K562 (cell line): ENCODE measurements around the gene PCED1B. TPM values are rescaled to one million over a fixed set of nuclear protein-coding genes. Genes with fewer than 3 reads are reported as not detected.

Source experiments
- ADNP ChIP-seq: fragments of 200-800 bp; sonication (Bioruptor generic); IDR thresholded peaks from 2 replicates; pipeline ENCODE4 v1.6.1; 2016; ENCODE audit warnings: missing genetic modification characterization, missing compliant biosample characterization
- ARID2 ChIP-seq: fragments of 450-650 bp; IDR thresholded peaks from 2 replicates; pipeline ENCODE4 v1.6.1; 2017; ENCODE audit warnings: antibody characterized with exemption, mild to moderate bottlenecking
- ASH1L ChIP-seq: fragments of 450-650 bp; IDR thresholded peaks from 2 replicates; pipeline ENCODE4 v1.6.1; 2018; ENCODE audit warnings: borderline replicate concordance, mild to moderate bottlenecking, low read depth; ENCODE audit not compliant: partially characterized antibody
- HDAC1 ChIP-seq, 2 experiments: fragments of 450-650 bp; IDR thresholded peaks; 2 replicates each; pipeline ENCODE4 v1.6.1; 2016 to 2017; ENCODE audit warnings: inconsistent platforms in 1 of 2, mild to moderate bottlenecking in 1 of 2, moderate library complexity in 1 of 2
- KHSRP ChIP-seq: fragments of 450-650 bp; IDR thresholded peaks from 2 replicates; pipeline ENCODE4 v1.6.1; 2017
- MITF ChIP-seq: IDR thresholded peaks from 2 replicates; pipeline ENCODE4 v1.6.1; 2014; ENCODE audit warnings: antibody characterized with exemption
- MTF1 ChIP-seq: fragments of 250-450 bp; sonication (Bioruptor Pico); IDR thresholded peaks from 2 replicates; pipeline ENCODE4 v1.9.0; 2021; ENCODE audit warnings: moderate library complexity, mild to moderate bottlenecking, inconsistent platforms, borderline replicate concordance
- NONO ChIP-seq, 2 experiments: fragments of 200-400 bp in 1 of 2; fragments of 450-650 bp in 1 of 2; formaldehyde crosslinking in 1 of 2; IDR thresholded peaks; 2 replicates each; pipeline ENCODE4 v1.6.1; 2017; ENCODE audit warnings: low read depth in 2 of 2, mild to moderate bottlenecking in 2 of 2, moderate library complexity in 2 of 2, low read length in 1 of 2
- NR2C1 ChIP-seq, 2 experiments: fragments of 450-650 bp; IDR thresholded peaks; 2 replicates each; pipeline ENCODE4 v1.6.1; 2017; ENCODE audit warnings: mild to moderate bottlenecking in 2 of 2, antibody characterized with exemption in 1 of 2, inconsistent platforms in 1 of 2, missing compliant biosample characterization in 1 of 2, missing genetic modification characterization in 1 of 2
- NR2C2 ChIP-seq, 2 experiments: fragments of 200-800 bp in 1 of 2; sonication (Bioruptor generic) in 1 of 2; sonication (generic) in 1 of 2; formaldehyde crosslinking in 1 of 2; IDR thresholded peaks; 2 replicates each; pipeline versions ENCODE4 v1.6.1 to v1.8.0; 2016 to 2022; ENCODE audit warnings: mild to moderate bottlenecking in 1 of 2, missing compliant biosample characterization in 1 of 2, missing genetic modification characterization in 1 of 2, missing genetic modification reagents in 1 of 2
- SAFB2 ChIP-seq: fragments of 200-400 bp; formaldehyde crosslinking; IDR thresholded peaks from 2 replicates; pipeline ENCODE4 v1.6.1; 2018; ENCODE audit warnings: borderline replicate concordance, low read length, low read depth, moderate library complexity; ENCODE audit not compliant: severe bottlenecking
- SETDB1 ChIP-seq: IDR thresholded peaks from one replicate; pipeline ENCODE4 v1.6.1; 2012; ENCODE audit warnings: low read length, control low read depth, inconsistent platforms
- STAG1 ChIP-seq: sonication (generic); formaldehyde crosslinking; IDR thresholded peaks from 2 replicates; pipeline ENCODE4 v1.5.0; 2020; ENCODE audit warnings: missing genetic modification reagents, borderline replicate concordance
- ZFX ChIP-seq: sonication (generic); formaldehyde crosslinking; IDR thresholded peaks from 2 replicates; pipeline ENCODE4 v1.8.0; 2022; ENCODE audit warnings: mild to moderate bottlenecking, missing genetic modification reagents, moderate library complexity
- polyA plus RNA-seq, 8 experiments: library from polyadenylated mRNA; depleted of rRNA in 4 of 8; stranded (reverse) in 5 of 8; unstranded in 3 of 8; fragments of >200 nt; fragmentation: Nextera tagmentation in 2 of 8; fragmentation: Illumina TruSeq in 1 of 8; extraction: Ambion mirVana in 2 of 8; extraction: Trizol in 1 of 8; gene quantifications; 2 replicates each; pipeline versions ENCODE4 v1.2.1 to v1.2.3, GENCODE V29; 2011 to 2014; ENCODE audit warnings: inconsistent platforms in 1 of 8, missing spikeins in 1 of 8
- total RNA-seq, 7 experiments: library from RNA; depleted of rRNA in 6 of 7; stranded (reverse); fragments of >200 nt in 6 of 7; fragmentation: Illumina TruSeq in 2 of 7; extraction: Trizol in 2 of 7; gene quantifications; 2 replicates each; pipeline versions ENCODE4 v1.2.1 to v1.2.3, GENCODE V29; 2011 to 2021; ENCODE audit warnings: low replicate concordance in 1 of 7
- TF ChIP-seq, protein P1 (sequence below): fragments of 450-650 bp; IDR thresholded peaks from 2 replicates; pipeline ENCODE4 v1.6.1; 2017; ENCODE audit warnings: mild to moderate bottlenecking, moderate library complexity
- TF ChIP-seq, protein P2 (sequence below): fragments of 200-400 bp; formaldehyde crosslinking; IDR thresholded peaks from 2 replicates; pipeline ENCODE4 v1.6.1; 2017; ENCODE audit warnings: mild to moderate bottlenecking, low read depth, low read length, moderate library complexity

PCED1B gene
- total and polyA plus RNA-seq, 9 of the 15 experiments (the other 6 are each of a cell fraction or from before 2014, with no cell fraction given), result 1.2 to 9.3 (median 2.5) TPM

DNA sequence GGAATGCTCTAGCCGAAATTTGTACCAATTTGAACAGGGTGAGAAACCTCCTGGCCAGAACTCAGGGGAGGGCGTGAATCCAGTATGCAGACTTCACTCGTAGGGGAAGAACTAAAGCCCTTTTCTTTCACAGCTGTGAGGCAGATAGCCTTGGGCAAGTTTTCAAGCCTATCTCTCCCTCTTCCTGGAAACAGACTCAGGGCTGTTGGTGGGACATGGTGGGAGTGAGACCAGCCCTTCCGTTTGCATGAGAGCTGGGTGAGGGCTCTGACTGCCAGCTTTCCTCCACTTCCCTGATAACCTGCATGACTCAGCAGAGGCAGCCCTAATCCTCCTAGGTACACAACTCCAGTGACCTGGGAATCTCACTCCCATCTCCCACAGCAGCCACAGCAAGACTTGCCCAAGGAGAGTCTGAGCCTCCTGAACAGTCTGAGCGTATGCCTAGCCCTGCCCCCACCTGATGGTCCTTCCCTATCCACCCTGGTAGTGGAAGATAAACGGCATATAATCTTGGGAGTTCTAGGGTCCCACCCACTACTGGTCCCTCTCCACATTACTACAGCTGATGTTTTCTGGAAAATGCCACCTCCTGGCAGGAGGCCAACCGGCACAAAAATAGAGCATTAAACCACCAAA lies 170.4 kb downstream of the PCED1B start (continued):
- TF ChIP-seq, protein P1, sequence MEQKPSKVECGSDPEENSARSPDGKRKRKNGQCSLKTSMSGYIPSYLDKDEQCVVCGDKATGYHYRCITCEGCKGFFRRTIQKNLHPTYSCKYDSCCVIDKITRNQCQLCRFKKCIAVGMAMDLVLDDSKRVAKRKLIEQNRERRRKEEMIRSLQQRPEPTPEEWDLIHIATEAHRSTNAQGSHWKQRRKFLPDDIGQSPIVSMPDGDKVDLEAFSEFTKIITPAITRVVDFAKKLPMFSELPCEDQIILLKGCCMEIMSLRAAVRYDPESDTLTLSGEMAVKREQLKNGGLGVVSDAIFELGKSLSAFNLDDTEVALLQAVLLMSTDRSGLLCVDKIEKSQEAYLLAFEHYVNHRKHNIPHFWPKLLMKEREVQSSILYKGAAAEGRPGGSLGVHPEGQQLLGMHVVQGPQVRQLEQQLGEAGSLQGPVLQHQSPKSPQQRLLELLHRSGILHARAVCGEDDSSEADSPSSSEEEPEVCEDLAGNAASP, result no peak
- TF ChIP-seq HDAC1 (IDR thresholded peaks at IDR 0.05), result peak in 1 of 2 experiments; percentile 78; a peak in 2 of 4 replicates
- TF ChIP-seq SAFB2, result no peak
- TF ChIP-seq STAG1 (CRISPR knock-in tag), result no peak
- TF ChIP-seq MITF, result no peak
- TF ChIP-seq KHSRP, result no peak
- no peak for TF ChIP-seq ASH1L
- no peak for TF ChIP-seq MTF1 (CRISPR knock-in tag)
- no peak for TF ChIP-seq ADNP
- TF ChIP-seq, protein P2, sequence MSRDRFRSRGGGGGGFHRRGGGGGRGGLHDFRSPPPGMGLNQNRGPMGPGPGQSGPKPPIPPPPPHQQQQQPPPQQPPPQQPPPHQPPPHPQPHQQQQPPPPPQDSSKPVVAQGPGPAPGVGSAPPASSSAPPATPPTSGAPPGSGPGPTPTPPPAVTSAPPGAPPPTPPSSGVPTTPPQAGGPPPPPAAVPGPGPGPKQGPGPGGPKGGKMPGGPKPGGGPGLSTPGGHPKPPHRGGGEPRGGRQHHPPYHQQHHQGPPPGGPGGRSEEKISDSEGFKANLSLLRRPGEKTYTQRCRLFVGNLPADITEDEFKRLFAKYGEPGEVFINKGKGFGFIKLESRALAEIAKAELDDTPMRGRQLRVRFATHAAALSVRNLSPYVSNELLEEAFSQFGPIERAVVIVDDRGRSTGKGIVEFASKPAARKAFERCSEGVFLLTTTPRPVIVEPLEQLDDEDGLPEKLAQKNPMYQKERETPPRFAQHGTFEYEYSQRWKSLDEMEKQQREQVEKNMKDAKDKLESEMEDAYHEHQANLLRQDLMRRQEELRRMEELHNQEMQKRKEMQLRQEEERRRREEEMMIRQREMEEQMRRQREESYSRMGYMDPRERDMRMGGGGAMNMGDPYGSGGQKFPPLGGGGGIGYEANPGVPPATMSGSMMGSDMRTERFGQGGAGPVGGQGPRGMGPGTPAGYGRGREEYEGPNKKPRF, result no peak
- no peak for TF ChIP-seq ARID2
- TF ChIP-seq NR2C2 (CRISPR knock-in tag; IDR thresholded peaks at IDR 0.05), result no peak
- TF ChIP-seq NR2C2 (tag; IDR thresholded peaks at IDR 0.05), result no peak
- no peak for TF ChIP-seq ZFX
- no peak for TF ChIP-seq NONO (IDR thresholded peaks at IDR 0.05; ENCODE audit: low read depth in 2 of 2, low read length in 1 of 2)
- TF ChIP-seq NR2C1 (IDR thresholded peaks at IDR 0.05), result no peak
- no peak for TF ChIP-seq NR2C1 (tag; IDR thresholded peaks at IDR 0.05)
- TF ChIP-seq SETDB1, result no peak
